ENCODE data around the gene SERPINA10. TPM values are rescaled to one million over a fixed set of nuclear protein-coding genes. Genes with fewer than 3 reads are reported as not detected.

SERPINA10 gene
- polyA plus RNA-seq, 1 experiment: not detected

DNA sequence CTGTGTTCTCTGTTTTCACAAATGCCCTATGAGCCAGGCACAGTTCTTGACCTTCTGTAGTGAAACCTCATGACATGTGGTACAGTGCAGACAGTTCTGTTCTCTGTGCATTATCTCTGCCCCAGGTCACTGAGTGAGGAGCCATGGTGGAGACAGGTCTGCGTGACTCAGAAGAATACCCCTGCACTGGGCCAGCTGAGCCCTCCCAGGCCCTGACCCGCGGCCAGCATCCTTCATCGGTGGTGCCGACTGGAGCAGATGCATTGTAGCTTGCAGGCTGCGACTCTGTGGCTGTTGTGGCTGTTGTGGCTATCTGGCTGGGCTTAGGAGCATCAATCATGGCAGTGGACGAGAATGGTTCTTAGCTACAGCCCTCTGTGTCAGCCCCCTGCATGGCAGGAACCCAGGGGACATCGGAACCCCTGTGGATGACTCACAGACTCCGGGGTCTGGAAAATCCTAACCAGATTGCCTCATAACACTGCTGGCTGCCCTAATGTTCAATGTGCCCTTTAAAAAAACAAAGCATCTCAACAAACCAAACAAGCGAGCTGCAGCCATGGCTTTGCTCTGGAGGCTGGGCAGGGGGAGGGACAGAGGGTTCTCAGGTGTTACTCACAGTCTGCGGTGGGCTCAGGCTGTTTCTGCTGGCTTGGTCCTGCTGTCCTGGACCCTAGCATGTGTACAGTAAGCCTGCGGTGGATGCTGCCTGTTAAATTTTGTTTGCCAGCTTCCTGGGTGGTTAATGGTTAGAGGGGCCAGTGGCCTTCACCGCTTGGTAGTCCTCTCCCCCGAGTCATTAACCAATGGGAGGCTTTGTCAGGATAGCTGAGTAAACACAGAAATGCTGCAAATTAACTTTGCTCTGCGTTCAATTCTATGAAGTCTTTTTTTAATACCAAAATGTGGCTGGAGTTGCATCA, 29.8 kb upstream of the SERPINA10 start, which contains the start of gene SERPINA6:
Gene SERPINA6 (minus strand): TSS at position 689 of the 923 bp plus-strand sequence. CDS start 8,688 bp downstream, outside the sequence.
- H3K27me3 ChIP-seq (ENCODE audit: control insufficient read depth, insufficient read depth, low read length): no peaks in the 10 kb centered on the region
- ChIA-PET POLR2A (no interaction called here), CTCF (interaction anchor here (1.0 kb wide), 1 partner anchor 9 kb away, joined by 3 read pairs; no protein-coding TSS in a partner anchor)
- H3K4me3 ChIP-seq (ENCODE audit: low read depth, low read length): no peak within 1 kb of the TSS
- H3K36me3 ChIP-seq (ENCODE audit: control insufficient read depth, insufficient read depth, low read length): no peaks in the 10 kb centered on the region
- no peak for DNase-seq (ENCODE audit: low read depth)
- TF ChIP-seq CTCF (IDR thresholded peaks at IDR 0.05; ENCODE audit: insufficient read depth, low read depth, low read length): no peak

GRCh38 chr14:94321421-94322271, 28.6 kb upstream of the SERPINA10 start:
- TF ChIP-seq CTCF (IDR thresholded peaks at IDR 0.05; ENCODE audit: insufficient read depth, low read depth, low read length): no peak
- Histone ChIP-seq H3K27me3 (ENCODE audit: control insufficient read depth, insufficient read depth, low read length) (no peaks in the 10 kb centered on the region), H3K36me3 (ENCODE audit: control insufficient read depth, insufficient read depth, low read length) (no peaks in the 10 kb centered on the region), H3K4me3 (ENCODE audit: low read depth, low read length) (no peak overlapping the region)
- ChIA-PET CTCF (no interaction called here), POLR2A (no interaction called here)
- DNase-seq (ENCODE audit: low read depth): no peak

DNA sequence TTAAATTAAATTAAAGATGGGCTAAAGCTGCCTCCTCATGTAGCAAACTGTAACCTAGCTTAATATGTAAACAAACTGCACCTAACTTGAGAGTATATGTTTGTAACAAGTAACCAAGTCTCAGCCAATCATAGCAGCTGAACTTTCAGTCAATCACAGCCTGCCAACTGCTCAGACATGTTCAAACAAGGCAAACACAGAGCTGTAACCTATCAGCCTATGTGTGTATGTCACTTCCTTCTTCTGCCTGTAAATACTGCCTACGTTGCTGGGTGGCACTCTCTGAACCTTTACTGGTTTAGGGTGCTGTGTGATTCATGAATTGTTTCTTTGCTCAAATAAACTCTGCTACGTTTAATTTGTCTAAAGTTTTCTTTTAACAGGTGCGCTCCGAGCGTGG, 27.2 kb upstream of the SERPINA10 start:
- Histone ChIP-seq H3K27me3 (ENCODE audit: control insufficient read depth, insufficient read depth, low read length) (no peaks in the 10 kb centered on the region), H3K4me3 (ENCODE audit: low read depth, low read length) (no peak overlapping the region), H3K36me3 (ENCODE audit: control insufficient read depth, insufficient read depth, low read length) (no peaks in the 10 kb centered on the region)
- DNase-seq (ENCODE audit: low read depth): no peak
- POLR2A ChIA-PET: no interaction called here
- CTCF ChIA-PET: no interaction called here
- no peak for TF ChIP-seq CTCF (IDR thresholded peaks at IDR 0.05; ENCODE audit: insufficient read depth, low read depth, low read length)

DNA sequence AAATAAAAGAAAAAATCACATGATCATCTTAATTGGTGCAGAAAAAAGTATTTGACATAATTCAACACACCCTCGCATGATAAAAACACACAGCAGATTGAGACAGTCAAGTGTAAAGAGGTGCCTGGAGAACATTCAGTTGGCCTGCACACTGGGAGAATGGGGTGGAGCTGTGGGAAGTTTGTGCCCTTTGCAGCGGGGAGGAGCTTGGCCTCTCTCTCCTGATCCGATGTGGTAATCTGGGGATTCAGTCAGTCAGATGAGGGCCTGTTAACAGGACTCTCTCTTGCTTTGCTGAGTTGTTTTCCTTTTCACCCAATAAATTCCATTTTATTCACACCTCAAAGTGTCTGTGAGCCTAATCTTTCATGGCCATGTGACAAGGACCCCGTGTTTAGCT, 24.2 kb upstream of the SERPINA10 start:
- H3K36me3 ChIP-seq (ENCODE audit: control insufficient read depth, insufficient read depth, low read length): no peaks in the 10 kb centered on the region
- CTCF ChIA-PET: interaction anchor here (1.1 kb wide), 1 partner anchor 25 kb away, joined by 3 read pairs; no protein-coding TSS in a partner anchor
- no peaks in the 10 kb centered on the region for H3K27me3 ChIP-seq (ENCODE audit: control insufficient read depth, insufficient read depth, low read length)
- no peak overlapping the region for H3K4me3 ChIP-seq (ENCODE audit: low read depth, low read length)
- TF ChIP-seq CTCF (IDR thresholded peaks at IDR 0.05; ENCODE audit: insufficient read depth, low read depth, low read length): no peak
- POLR2A ChIA-PET: no interaction called here
- no peak for DNase-seq (ENCODE audit: low read depth)

DNA sequence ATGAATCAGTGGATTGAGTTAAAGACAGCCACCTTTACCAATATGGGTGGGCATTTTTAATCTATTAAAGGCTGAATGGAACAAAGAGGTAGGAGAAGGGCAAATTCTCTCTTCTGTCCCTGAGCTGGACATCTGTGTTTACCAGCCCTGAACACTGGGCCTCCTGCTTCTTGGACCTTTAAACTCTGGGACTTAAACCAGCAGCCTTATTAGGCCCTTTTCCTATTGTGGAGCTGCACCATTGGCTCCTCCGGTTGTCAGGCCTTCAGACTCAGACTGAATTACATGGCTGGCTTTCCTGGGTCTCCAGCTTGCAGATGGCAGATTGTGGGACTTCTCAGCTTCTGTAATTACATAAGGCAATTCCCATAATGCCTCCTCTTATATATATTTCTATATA, 23.6 kb upstream of the SERPINA10 start:
- Histone ChIP-seq H3K4me3 (ENCODE audit: low read depth, low read length) (no peak overlapping the region), H3K27me3 (ENCODE audit: control insufficient read depth, insufficient read depth, low read length) (no peaks in the 10 kb centered on the region), H3K36me3 (ENCODE audit: control insufficient read depth, insufficient read depth, low read length) (no peaks in the 10 kb centered on the region)
- no peak for TF ChIP-seq CTCF (IDR thresholded peaks at IDR 0.05; ENCODE audit: insufficient read depth, low read depth, low read length)
- POLR2A ChIA-PET: no interaction called here
- DNase-seq (ENCODE audit: low read depth): no peak
- CTCF ChIA-PET: interaction anchor here (1.1 kb wide), 1 partner anchor 25 kb away, joined by 3 read pairs; no protein-coding TSS in a partner anchor
